Activated naive CD8-positive, alpha-beta T cell treated with anti-CD3 and anti-CD28 coated beads, Interleukin-2, amount 50 U/mL, for 16 hours (primary cell): ENCODE measurements around the gene SIN3B.
"Not testable (repeated sequence)": the region's sequence is repeated elsewhere in the genome, so short reads cannot be mapped to it uniquely, and the experiment has no call there.

Source experiments
- DNase-seq: peaks from one replicate; pipeline ENCODE4 v3.0.0-alpha.2; 2020; ENCODE audit warnings: low read depth, low spot score

The SIN3B gene

DNA sequence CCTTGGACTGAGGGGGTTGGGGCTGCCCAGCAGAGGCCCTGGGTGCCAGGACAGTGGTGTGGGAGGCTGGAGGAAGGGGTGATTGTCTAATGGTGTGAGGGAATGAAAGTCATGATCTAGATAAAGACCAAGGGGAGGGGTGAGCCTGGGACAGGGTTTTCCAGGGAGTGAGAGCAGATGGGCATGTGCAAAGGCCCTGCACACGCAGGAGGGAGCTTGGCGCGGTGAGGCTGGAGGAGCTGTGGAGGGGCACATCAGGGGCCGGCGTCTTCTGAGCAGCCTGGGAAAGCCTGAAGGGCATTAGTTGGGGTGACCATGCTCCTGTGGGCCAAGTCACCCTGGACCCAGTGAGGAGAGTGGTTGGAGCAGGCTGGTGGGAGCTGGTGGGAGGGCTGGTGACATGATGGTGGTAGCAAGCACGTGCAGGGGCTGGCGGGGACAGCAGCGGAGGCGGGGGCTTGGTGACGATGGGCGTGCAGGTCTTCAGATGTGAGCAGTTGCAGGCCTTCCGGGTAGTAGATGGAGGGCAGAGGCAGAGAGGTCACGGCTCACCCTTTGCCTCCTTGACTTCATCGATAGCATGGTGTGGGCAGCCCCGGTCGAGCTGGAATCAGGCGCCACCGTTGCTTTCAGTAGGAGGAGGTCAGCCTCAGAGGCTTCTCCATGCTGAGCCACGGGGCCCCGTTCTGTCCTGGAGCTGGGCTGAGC is 39.4 kb downstream of the SIN3B start:
- no peak for DNase-seq

DNA sequence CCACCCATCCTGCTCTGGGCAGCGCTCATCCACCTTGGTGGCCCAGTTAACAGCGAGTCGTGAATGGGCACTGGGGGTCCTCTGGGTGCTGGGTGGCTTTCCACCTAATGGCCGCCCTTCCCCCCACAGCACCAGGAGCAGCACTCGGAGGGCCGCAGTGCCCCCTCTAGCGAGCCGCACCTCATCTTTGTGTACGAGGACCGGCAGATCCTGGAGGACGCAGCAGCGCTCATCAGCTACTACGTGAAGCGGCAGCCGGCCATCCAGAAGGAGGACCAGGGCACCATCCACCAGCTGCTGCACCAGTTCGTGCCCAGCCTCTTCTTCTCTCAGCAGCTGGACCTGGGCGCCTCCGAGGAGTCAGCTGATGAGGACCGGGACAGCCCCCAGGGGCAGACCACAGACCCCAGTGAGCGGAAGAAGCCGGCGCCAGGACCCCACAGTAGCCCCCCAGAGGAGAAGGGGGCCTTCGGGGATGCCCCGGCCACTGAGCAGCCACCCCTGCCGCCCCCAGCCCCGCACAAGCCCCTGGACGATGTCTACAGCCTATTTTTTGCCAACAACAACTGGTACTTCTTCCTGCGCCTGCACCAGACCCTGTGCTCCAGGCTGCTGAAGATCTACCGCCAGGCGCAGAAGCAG is 40.3 kb downstream of the SIN3B start:
- DNase-seq: no peak

DNA sequence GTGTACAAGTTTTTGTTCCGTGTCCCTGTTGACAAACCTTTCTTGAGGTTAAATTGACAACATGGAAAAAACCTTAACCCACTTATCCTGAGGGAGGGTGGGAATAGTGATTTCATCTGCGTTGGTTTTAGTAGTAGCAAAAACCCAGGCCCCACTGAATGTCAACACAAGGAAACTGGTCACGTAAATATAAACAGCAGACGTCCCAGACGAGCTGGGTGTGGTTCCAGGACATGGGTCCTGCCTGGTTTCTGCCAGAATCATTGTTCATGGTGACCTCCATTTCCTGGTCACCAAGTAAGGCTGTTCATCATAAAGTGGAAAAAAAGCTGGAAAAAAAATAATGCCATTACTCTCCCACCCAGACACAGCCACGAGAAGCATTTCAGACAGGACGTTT is 42.7 kb downstream of the SIN3B start:
- DNase-seq: no peak

DNA sequence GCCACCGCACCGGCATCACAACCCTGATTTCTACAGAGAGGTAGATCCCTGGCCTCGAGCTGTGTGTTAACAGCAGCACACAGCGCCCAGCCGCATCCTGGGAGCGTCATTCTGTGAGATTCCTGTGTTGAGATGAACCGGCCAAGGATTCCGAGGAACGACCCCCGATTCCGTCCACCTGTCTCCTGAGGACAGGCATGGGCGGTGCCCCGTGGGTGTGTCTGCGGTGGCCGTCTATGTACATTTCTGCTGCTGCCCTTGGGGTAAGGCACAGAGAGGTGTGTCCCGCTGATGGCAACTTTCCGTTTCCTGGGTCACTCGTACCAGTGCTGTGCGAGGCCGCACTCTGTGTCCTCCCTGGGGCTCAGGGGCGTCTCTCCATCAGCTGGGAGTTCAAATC is 43.5 kb downstream of the SIN3B start:
- no peak for DNase-seq

DNA sequence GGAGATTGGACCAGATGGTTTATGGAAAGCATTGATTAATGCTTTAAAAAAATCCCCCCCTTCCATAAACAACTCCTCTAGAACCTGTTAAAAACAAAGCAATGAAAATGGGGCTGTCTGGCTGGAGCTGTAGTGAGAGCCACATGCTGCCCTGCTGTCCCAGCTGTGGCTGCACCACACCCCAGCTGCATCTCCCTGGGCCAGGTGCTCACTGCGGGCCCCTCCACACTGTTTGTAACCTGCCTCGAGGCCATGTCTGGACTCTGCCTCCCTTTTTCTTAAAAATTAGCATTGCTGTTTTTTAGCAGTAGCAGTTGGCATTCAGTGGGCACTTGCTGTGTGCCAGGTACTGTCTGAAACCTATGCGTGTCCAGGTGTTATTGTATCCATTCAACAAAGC is 44.4 kb downstream of the SIN3B start:
- no peak for DNase-seq

DNA sequence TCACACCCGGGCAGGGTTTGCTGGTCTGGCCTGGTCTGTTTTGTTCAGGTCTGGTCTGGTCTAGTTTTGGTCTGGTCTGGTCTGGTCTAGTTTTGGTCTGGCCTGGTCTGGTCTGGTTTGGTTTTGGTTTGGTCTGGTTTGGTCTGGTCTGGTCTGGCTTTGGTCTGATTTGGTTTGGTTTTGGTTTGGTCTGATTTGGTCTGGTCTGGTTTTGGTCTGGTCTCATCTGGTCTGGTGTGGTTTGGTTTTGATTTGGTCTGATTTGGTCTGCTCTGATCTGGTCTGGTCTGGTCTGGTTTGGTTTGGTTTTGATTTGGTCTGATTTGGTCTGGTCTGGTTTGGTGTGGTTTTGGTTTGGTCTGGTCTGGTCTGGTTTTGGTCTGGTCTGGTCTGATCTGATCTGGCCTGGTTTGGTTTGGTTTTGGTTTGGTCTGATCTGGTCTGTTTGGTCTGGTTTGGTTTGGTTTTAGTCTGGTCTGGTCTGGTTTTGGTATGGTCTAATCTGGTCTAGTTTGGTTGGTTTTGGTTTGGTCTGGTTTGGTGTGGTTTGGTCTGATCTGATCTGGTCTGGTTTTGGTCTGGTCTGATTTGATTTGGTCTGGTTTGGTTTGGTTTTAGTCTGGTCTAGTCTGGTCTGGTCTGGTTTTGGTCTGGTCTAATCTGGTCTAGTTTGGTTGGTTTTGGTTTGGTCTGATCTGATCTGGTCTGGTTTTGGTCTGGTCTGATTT is 45.2 kb downstream of the SIN3B start:
- no peak for DNase-seq

DNA sequence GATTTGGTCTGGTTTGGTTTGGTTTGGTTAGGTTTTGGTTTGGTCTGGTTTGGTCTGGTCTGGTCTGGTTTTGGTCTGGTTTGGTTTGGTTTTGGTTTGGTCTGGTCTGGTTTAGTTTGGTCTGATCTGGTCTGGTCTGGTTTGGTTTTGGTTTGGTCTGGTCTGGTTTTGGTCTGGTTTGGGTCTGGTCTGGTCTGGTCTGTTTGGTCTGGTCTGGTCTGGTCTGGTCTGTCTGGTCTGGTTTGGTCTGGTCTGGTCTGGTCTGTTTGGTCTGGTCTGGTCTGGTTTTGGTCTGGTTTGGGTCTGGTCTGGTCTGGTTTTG is 45.7 kb downstream of the SIN3B start:
- not testable (repeated sequence) for DNase-seq

DNA sequence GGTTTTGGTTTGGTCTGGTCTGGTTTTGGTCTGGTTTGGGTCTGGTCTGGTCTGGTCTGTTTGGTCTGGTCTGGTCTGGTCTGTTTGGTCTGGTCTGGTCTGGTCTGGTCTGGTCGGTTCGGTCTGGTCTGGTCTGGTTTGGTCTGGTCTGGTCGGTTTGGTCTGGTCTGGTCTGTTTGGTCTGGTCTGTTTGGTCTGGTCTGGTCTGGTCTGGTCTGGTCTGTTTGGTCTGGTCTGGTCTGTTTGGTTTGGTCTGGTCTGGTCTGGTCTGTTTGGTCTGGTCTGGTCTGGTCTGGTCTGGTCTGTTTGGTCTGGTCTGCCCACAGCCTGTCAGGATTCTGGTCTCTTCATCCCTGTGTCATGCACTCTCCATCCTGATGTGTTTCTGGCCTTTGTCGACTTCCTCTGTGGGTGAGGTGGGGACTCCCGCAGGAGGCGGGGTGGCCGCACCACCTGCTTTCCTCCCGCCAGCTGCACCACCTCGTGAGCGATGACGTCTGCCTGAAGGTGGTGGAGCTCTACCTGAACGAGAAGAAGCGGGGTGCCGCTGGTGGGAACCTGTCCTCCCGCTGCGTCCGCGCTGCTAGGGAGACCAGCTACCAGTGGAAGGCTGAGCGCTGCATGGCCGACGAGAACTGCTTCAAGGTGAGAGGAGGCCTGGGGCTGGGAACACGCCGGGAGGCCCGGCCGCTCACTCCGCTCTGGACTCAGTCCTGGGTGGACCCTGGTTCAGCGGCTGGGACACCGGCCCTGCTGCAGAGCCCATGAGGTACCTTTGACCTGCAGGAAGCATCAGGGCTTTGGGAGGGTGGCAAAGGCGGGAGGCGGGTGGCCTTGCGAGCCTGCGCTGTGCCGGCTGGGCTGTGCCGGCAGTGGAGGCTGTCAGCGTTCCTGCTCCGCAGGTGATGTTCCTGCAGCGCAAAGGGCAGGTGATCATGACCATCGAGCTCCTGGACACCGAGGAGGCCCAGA is 46.7 kb downstream of the SIN3B start:
- no peak for DNase-seq

DNA sequence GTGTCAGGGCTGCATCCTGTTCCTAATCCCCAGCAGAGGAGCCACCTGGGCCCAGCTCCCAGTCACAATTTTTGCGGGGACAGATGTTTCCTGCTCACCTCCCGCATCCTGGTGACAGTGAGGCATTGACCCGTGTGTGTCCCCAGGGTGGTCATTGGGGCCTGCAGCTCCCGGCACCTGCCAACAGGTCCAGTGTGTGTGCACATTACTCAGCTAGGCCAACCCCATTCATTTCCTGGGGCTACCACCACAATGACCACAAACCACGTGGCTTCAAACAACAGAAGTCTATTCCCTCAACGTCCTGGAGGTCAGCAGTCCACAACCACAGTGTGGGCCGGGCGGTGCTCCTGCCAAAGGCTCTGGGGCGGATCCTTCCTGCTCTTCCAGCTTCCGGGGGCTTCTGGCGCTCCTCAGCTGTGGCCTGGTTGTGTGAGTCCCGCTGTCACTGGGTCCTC is 47.7 kb downstream of the SIN3B start:
- no peak for DNase-seq

DNA sequence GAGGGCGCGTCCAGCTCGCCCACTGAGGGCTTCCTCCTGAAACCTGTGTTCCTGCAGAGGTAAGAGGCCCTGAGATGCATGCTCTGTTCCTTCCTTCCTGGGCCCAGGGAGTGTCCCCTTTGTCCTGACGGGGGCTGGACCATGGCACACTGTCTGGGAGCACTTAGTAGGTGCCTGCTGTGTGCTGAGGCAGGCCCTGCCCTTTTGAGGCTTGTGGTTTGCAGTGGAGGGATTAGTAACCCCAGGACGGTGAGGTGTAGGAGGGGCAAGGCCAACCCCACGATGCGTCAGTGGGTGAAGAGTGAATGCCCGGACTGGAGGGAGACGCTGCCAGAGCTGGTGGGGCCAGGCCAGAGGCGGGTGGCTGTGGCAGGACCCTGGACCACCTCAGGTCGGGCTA is 48.4 kb downstream of the SIN3B start:
- DNase-seq: no peak

DNA sequence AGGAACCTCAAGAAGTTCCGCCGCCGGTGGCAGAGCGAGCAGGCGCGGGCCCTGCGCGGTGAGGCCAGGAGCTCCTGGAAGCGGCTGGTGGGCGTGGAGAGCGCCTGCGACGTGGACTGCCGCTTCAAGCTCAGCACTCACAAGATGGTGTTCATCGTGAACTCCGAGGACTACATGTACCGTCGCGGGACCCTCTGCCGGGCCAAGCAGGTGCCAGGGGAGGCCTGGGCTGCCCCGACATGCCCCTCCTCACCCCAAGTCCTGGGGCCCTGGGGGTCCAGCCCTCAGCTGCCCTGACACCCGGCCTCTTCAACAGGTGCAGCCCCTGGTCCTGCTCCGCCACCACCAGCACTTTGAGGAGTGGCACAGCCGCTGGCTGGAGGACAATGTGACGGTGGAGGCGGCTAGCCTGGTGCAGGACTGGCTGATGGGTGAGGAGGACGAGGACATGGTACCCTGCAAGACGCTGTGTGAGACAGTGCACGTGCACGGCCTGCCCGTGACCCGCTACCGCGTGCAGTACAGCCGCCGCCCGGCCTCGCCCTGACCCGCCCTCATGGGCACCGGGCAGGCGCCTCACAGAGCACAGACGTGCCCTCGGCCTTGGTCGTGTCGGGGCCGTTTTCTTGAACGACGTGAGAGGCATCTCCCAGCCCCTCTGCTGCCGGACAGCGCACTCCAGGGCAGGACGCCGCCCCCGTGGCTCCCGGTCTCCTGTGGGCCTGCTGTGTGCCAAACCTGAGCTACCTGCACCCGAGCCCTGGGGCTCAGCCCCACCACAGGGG is 49.2 kb downstream of the SIN3B start:
- DNase-seq: no peak

DNA sequence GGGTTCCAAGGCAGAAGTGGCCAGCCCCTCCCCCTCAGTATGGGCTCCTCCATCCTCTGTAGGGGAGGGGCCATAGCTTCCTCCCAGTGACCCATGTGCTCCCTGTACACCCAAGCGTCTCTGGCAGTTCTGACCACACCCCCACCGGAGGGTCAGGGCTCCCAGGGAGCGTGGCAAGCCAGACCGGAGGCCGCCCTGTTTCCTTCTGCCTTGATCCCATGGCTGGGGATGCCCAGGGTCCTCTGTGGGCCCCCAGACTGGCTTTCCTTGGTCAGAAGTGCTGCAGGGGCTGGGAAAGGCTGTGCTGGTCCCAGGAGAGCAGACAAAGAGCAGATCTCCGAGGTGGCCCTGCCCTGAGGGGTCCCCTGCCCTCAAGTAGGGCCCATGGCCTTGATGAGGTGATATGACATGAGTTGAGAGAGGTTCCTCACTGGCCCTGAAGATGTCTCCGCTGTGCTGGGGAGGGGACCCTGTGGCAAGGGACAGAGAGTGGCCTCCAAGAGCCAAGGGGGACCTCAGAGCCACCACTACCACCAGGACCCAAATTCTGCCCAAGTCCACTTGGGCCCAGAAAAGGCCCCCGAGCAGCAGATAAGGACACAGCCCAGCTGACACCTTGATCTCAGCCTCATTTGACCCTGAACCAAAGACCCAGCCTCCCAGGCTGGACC is 51.8 kb downstream of the SIN3B start:
- DNase-seq: no peak

DNA sequence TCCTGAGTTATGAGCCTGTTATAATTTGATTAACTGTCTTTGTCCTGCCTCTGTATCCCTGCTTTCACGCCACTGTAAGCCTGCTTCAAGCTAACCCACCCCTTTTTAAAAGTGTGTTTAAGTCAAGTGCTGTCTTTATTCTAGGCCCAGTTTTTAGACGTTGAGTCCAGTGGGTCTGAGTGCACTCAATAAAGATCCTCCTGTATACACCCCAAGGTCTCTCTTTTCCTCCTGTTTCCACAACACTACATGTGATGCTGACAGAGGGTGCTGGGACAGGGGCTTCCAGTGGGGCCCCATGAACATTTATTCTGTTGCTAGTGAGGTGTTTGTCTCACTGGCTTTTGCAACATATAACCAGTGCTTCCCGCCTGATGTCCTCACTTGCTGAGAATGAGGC is 52.9 kb downstream of the SIN3B start:
- no peak for DNase-seq

DNA sequence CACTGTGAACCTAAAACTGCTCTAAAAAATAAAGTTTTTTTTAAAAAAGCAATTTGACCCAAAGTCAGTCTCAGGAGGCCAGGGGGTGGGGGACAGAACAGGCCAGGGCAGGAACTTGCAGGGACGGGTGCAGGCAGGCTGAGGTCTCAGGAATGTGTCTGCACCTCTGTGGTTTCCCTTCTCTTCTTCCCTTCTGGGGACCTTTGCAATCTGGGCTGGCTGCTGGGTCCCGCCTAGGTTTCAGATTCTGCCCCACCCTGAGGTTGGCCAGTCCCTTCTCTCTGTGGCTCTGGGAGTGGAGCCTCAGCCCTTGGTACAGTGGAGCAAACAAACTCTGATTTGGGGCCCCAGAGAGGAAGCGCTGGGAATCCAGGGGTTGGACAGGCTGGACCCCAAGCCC is 54.3 kb downstream of the SIN3B start:
- DNase-seq: no peak

DNA sequence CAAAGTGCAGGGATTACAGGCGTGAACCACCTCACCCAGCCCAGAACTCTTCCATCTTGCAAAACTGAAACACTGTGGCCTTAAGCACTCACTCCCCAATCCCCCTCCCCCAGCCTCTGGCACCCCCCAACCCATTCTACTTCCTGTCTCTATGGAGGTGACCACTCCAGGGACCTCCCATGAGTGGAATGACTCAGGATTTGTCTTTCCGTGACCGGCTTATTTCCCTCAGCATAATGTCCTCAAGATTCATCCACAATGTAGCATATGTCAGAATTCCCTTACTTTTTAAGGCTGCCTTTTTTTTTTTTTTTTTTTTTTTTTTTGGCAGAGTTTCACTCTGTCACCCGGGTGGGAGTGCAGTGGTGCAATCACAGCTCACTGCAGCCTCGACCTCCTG is 56.0 kb downstream of the SIN3B start:
- no peak for DNase-seq

DNA sequence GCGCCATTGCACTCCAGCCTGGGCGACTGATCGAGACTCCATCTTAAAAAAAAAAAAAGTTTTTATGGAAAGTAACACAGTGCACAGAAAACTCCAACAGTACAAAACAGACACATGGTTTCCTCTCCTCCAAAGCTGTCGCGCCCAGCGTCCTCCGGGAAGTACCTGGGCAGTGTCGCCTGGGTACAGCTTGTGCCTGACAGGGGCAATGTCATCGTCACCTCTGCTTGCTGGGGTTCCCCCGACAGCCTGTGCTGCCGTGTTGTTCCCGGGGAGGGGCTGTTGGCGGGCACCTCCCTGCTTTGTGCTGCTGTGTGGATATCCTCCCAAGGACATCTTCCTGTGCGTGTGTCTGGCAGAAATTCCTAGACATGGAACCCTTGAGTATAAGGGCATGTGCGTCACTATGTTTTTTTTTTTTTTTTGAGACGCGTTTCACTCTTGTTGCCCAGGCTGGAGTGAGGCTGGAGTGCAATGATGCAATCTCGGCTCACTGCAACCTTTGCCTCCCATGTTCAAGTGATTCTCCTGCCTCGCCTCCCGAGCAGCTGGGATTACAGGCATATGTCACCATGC is 57.2 kb downstream of the SIN3B start:
- DNase-seq: no peak

DNA sequence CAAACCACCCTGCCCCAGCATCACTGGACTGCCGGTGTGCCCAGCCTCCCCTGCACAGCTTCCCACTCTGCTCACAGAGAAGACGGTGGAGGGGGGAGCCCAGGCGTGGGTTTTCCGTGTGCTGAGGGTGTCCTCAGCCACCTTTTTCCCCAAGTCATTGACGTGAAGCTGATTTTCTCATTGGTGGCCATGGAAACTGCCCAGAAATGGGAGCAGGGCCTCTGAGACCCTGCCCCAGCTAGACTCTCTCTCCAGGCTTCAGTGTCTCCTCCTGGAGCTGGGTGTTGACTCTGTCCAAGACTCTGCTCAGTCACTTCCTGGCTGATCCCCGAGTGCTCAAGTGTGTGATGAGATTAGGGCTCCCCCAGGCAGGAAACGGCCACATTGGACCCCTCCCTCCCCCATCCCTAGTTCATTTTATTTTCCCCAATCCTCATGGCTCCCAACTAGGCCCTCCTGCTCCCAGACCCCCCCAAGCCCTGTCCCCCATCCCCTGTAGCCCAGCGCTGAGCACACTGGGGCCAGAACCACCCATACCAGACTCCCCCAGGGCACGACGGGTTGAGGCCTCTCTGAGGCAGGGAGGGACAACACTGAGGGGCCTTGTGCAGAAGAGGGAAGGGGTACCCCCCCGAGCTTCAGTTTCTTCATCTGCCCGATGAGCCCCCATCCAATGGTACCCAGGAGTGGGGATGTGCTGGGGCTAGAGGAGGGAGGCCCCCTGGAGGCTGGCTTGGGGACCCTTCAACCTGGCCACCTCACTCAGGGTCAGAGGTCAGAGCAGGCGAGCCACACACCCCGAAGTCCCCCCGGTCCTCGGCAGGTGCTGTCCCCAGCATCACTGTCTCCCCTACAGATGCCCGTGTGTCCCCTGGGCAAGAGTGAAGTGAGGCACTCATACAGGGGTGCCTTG is 58.4 kb downstream of the SIN3B start:
- DNase-seq: no peak

DNA sequence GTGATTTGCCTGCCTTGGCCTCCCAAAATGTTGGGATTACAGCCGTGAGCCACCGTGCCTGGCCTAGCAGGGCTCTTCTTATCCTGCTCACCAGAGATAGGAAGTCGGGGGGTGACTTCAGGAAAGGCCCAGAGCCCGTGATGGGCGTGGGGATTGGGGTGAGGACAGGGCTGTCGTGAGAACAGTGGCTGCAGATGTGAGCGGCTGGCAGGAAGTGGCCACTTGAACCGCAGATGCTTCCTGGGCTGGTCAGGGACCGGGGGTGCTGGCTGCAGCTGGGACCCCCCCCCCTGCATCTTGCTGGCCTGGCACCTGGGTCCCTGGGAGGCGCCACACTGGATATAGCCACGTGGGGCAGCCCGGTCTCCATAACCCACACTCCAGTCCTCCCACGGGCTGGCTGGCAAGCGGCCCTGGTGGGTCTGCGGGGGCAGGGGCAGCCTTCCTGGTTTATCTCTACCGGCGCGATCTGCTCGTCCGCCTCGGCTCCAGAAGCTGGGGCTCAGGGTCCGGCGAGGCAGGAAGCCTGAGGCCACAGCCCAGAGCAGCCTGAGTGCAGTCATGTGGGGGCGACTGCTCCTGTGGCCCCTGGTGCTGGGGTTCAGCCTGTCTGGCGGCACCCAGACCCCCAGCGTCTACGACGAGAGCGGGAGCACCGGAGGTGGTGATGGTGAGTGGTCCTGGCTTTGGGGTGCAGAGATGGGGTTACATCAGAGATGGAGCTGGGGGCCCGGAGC is 59.6 kb downstream of the SIN3B start, which contains the start of gene F2RL3:
F2RL3 (plus strand) TSS at position 371 of the 737 bp plus-strand sequence; CDS start at position 562, 191 bp downstream.
- DNase-seq: no peak
